HepG2 (cell line): ENCODE results near the gene MAP2K5. TPM values are rescaled to one million over a fixed set of nuclear protein-coding genes. Genes with fewer than 3 reads are reported as not detected.

Experiments
- ADNP ChIP-seq: sonication (generic); formaldehyde crosslinking; IDR thresholded peaks from 2 replicates; pipeline ENCODE4 v1.4.0; 2020; ENCODE audit warnings: missing genetic modification reagents
- CENPT ChIP-seq: sonication (generic); formaldehyde crosslinking; IDR thresholded peaks from 2 replicates; pipeline ENCODE4 v1.8.0; 2022; ENCODE audit warnings: low read depth, mild to moderate bottlenecking, moderate library complexity, missing genetic modification reagents
- CHCHD3 ChIP-seq: sonication (generic); formaldehyde crosslinking; IDR thresholded peaks from 2 replicates; pipeline ENCODE4 v1.8.0; 2022; ENCODE audit warnings: mild to moderate bottlenecking, missing genetic modification reagents, moderate library complexity
- DR1 ChIP-seq: sonication (generic); formaldehyde crosslinking; IDR thresholded peaks from 2 replicates; pipeline ENCODE4 v1.8.0; 2021; ENCODE audit warnings: mild to moderate bottlenecking, missing genetic modification reagents, inconsistent platforms
- GTF2F1 ChIP-seq: fragments of 150-350 bp; IDR thresholded peaks from 2 replicates; pipeline ENCODE4 v1.6.1; 2014; ENCODE audit warnings: low read length
- MIER2 ChIP-seq: IDR thresholded peaks from 2 replicates; pipeline ENCODE4 v1.6.1; 2016; ENCODE audit warnings: missing biosample characterization, missing genetic modification reagents
- NR2F2 ChIP-seq: IDR thresholded peaks from 2 replicates; pipeline ENCODE4 v1.6.1; 2012; ENCODE audit warnings: low read depth, inconsistent platforms, borderline replicate concordance
- PBX3 ChIP-seq: sonication (generic); formaldehyde crosslinking; IDR thresholded peaks from 2 replicates; pipeline ENCODE4 v1.8.1; 2023; ENCODE audit warnings: missing genetic modification reagents, inconsistent platforms, borderline replicate concordance
- POLR2G ChIP-seq: fragments of 200-400 bp; formaldehyde crosslinking; IDR thresholded peaks from 2 replicates; pipeline ENCODE4 v1.6.1; 2018; ENCODE audit warnings: mild to moderate bottlenecking, low read depth, low read length, moderate library complexity
- RELA ChIP-seq: sonication (generic); formaldehyde crosslinking; IDR thresholded peaks from 2 replicates; pipeline ENCODE4 v1.4.0; 2020; ENCODE audit warnings: missing genetic modification reagents
- RORA ChIP-seq: sonication (generic); formaldehyde crosslinking; IDR thresholded peaks from 2 replicates; pipeline ENCODE4 v1.5.0; 2020; ENCODE audit warnings: mild to moderate bottlenecking, missing genetic modification reagents, moderate library complexity
- SALL2 ChIP-seq: sonication (generic); formaldehyde crosslinking; IDR thresholded peaks from 2 replicates; pipeline ENCODE4 v1.8.1; 2023; ENCODE audit warnings: mild to moderate bottlenecking, missing genetic modification reagents, inconsistent platforms
- THRA ChIP-seq: sonication (generic); formaldehyde crosslinking; IDR thresholded peaks from 2 replicates; pipeline ENCODE4 v1.4.0; 2020; ENCODE audit warnings: missing genetic modification reagents, borderline replicate concordance
- ZBED4 ChIP-seq: sonication (generic); formaldehyde crosslinking; IDR thresholded peaks from 2 replicates; pipeline ENCODE4 v1.4.0; 2020; ENCODE audit warnings: missing genetic modification reagents, borderline replicate concordance
- ZFY ChIP-seq: sonication (generic); formaldehyde crosslinking; IDR thresholded peaks from 2 replicates; pipeline ENCODE4 v1.4.0; 2020; ENCODE audit warnings: missing genetic modification reagents
- ZNF251 ChIP-seq: sonication (generic); formaldehyde crosslinking; IDR thresholded peaks from 2 replicates; pipeline ENCODE4 v1.9.0; 2021; ENCODE audit warnings: mild to moderate bottlenecking, missing genetic modification reagents
- ZNF329 ChIP-seq: sonication (generic); formaldehyde crosslinking; IDR thresholded peaks from 2 replicates; pipeline ENCODE4 v1.9.0; 2021; ENCODE audit warnings: low read depth, mild to moderate bottlenecking, missing genetic modification reagents
- ZNF496 ChIP-seq: sonication (generic); formaldehyde crosslinking; IDR thresholded peaks from 2 replicates; pipeline ENCODE4 v1.8.1; 2023; ENCODE audit warnings: mild to moderate bottlenecking, moderate library complexity, missing genetic modification reagents; ENCODE audit not compliant: insufficient replicate concordance
- ZNF513 ChIP-seq: sonication (generic); formaldehyde crosslinking; conservative IDR thresholded peaks from 2 replicates; pipeline ENCODE4 v1.5.0; 2020; ENCODE audit warnings: missing genetic modification reagents
- ZNF776 ChIP-seq: sonication (generic); formaldehyde crosslinking; IDR thresholded peaks from 2 replicates; pipeline ENCODE4 v1.4.0; 2020; ENCODE audit warnings: mild to moderate bottlenecking, missing genetic modification reagents
- ZNF781 ChIP-seq: sonication (generic); formaldehyde crosslinking; IDR thresholded peaks from 2 replicates; pipeline ENCODE4 v1.5.1; 2020; ENCODE audit warnings: borderline replicate concordance, mild to moderate bottlenecking, missing genetic modification reagents; ENCODE audit errors: not compliant biosample characterization
- ZNF788 ChIP-seq: sonication (generic); formaldehyde crosslinking; IDR thresholded peaks from 2 replicates; pipeline ENCODE4 v1.5.0; 2020; ENCODE audit warnings: mild to moderate bottlenecking, missing genetic modification reagents, borderline replicate concordance
- ZNF841 ChIP-seq: sonication (generic); formaldehyde crosslinking; IDR thresholded peaks from 2 replicates; pipeline ENCODE4 v1.8.1; 2023; ENCODE audit warnings: missing genetic modification reagents, borderline replicate concordance
- polyA plus RNA-seq, 8 experiments: library from polyadenylated mRNA; depleted of rRNA in 3 of 8; stranded (reverse) in 7 of 8; unstranded in 1 of 8; fragments of >200 nt; fragmentation: Illumina TruSeq in 4 of 8; extraction: Trizol in 4 of 8; gene quantifications; 2 replicates each; pipeline versions ENCODE4 v1.2.1 to v1.2.3, GENCODE V29; 2011 to 2016; ENCODE audit warnings: low read depth in 4 of 8, missing spikeins in 1 of 8, mixed read lengths in 1 of 8; ENCODE audit not compliant: insufficient read depth in 1 of 8
- total RNA-seq, 5 experiments: library from RNA; depleted of rRNA; stranded (reverse); fragments of >200 nt; fragmentation: Illumina TruSeq; extraction: Trizol; gene quantifications; 2 replicates each; pipeline ENCODE4 v1.2.3, GENCODE V29; 2016; ENCODE audit warnings: low read depth in 1 of 5

The MAP2K5 gene
- total and polyA plus RNA-seq, 2 of the 13 experiments (the other 11 are each of a cell fraction or from before 2014, with no cell fraction given): 4.0 to 4.3 TPM

GRCh38 chr15:67833710-67834511 lies 291.4 kb downstream of the MAP2K5 start (continued):
- TF ChIP-seq ZNF788 (CRISPR knock-in tag) (peak; percentile 51; the same call in 1 of the 2 replicates), ZNF251 (CRISPR knock-in tag) (no peak), RELA (CRISPR knock-in tag) (no peak), SALL2 (CRISPR knock-in tag) (no peak), GTF2F1 (no peak), NR2F2 (no peak), ADNP (no peak), RORA (CRISPR knock-in tag) (no peak), ZNF496 (no peak), DR1 (CRISPR knock-in tag) (no peak), CHCHD3 (CRISPR knock-in tag) (no peak), THRA (no peak), PBX3 (CRISPR knock-in tag) (no peak), ZFY (no peak), MIER2 (no peak), POLR2G (no peak), ZNF776 (CRISPR knock-in tag) (no peak), ZBED4 (CRISPR knock-in tag) (no peak), ZNF841 (CRISPR knock-in tag) (no peak), CENPT (CRISPR knock-in tag) (no peak), ZNF513 (no peak), ZNF329 (CRISPR knock-in tag) (no peak), ZNF781 (CRISPR knock-in tag) (no peak)
